Activated CD8-positive, alpha-beta memory T cell treated with anti-CD3 and anti-CD28 coated beads for 48 hours (primary cell): ENCODE results near the gene TMEM175.

ENCODE experiments used
- DNase-seq, 3 experiments: peaks; one replicate each; pipeline ENCODE4 v3.0.0-alpha.2; 2020; ENCODE audit warnings: low read depth in 2 of 3, low spot score in 2 of 3

Gene TMEM175

DNA sequence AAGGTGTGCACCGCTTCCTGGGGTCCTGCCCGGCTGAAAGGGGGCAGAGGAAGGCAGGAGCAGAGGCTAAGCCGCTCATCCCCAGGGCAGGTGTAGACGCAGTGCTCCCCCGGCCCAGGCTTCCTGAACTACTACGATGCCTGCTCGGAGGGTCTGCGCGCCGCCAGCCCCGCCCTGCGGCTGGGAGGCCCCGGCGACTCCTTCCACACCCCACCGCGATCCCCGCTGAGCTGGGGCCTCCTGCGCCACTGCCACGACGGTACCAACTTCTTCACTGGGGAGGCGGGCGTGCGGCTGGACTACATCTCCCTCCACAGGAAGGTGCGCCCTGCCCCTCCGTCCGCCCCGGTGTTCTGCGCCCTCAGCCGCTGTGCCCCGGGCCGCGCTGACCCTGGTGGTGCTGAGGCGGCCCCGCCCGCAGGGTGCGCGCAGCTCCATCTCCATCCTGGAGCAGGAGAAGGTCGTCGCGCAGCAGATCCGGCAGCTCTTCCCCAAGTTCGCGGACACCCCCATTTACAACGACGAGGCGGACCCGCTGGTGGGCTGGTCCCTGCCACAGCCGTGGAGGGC, 69.4 kb downstream of the TMEM175 start:
- no peak for DNase-seq

DNA sequence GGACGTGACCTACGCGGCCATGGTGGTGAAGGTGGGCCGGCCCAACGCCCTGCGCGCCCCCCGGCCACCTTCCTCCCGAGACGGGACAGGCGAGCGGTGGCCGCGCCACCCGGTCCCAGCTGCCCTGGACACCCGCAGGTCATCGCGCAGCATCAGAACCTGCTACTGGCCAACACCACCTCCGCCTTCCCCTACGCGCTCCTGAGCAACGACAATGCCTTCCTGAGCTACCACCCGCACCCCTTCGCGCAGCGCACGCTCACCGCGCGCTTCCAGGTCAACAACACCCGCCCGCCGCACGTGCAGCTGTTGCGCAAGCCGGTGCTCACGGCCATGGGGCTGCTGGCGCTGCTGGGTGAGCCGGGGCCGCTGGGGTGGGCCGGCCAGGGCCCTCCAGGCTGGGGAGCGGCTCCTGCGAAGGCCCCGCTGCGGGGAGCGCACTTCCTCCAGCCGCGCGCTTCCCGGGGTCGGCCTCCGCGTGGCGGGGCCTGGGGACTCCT, 69.9 kb downstream of the TMEM175 start:
- no peak for DNase-seq

DNA sequence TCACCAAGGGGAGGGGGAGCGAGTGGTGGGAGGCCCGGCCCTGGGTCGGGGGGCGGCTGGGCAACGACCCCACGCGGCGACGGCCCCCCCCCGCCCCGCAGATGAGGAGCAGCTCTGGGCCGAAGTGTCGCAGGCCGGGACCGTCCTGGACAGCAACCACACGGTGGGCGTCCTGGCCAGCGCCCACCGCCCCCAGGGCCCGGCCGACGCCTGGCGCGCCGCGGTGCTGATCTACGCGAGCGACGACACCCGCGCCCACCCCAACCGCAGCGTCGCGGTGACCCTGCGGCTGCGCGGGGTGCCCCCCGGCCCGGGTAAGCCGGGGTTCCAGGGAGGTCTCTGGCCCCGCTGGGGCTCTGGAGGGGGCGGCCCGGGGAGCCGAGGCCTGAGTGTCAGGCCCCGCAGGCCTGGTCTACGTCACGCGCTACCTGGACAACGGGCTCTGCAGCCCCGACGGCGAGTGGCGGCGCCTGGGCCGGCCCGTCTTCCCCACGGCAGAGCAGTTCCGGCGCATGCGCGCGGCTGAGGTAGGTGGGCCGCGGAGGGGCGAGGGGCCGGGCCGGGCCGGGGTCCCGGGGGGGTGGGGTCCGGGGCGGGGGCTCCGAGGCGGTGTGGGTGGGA, 70.5 kb downstream of the TMEM175 start:
- no peak for DNase-seq

DNA sequence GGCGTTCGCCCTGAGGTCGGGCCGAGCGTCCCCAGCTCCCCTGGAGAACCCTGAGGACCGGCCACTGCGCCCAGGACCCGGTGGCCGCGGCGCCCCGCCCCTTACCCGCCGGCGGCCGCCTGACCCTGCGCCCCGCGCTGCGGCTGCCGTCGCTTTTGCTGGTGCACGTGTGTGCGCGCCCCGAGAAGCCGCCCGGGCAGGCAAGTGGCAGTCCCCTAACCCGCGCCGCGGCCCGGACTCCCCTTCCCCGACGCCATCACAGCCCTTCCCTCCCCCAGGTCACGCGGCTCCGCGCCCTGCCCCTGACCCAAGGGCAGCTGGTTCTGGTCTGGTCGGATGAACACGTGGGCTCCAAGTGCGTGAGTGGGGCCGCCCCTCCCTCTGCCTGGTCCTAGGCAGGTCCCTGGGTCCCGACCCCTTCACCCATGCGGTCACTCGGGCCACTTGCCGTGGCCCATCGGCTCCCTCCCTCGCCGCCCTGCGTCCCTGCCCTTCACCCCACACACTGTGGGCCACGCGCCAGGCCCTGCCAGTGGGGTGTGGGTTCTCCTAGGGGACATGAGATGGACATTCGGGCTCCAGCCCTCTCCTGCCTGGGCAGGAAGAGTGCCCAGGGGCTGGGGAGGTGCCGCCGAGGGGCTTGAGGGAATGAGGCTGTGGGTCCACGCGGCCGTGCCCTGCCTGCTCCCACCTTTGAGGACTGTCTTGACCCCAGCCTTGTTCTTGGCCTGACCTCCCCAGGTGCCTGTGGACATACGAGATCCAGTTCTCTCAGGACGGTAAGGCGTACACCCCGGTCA, 71.2 kb downstream of the TMEM175 start:
- no peak for DNase-seq

DNA sequence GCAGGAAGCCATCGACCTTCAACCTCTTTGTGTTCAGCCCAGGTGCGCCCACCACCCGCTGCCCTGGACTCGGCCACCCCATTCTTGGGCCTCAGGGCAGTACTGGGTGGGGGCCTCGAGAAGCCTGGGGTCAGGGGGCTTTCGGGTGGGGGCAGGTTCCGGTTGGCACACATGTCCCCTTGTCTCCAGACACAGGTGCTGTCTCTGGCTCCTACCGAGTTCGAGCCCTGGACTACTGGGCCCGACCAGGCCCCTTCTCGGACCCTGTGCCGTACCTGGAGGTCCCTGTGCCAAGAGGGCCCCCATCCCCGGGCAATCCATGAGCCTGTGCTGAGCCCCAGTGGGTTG, 71.8 kb downstream of the TMEM175 start:
- DNase-seq, result no peak

DNA sequence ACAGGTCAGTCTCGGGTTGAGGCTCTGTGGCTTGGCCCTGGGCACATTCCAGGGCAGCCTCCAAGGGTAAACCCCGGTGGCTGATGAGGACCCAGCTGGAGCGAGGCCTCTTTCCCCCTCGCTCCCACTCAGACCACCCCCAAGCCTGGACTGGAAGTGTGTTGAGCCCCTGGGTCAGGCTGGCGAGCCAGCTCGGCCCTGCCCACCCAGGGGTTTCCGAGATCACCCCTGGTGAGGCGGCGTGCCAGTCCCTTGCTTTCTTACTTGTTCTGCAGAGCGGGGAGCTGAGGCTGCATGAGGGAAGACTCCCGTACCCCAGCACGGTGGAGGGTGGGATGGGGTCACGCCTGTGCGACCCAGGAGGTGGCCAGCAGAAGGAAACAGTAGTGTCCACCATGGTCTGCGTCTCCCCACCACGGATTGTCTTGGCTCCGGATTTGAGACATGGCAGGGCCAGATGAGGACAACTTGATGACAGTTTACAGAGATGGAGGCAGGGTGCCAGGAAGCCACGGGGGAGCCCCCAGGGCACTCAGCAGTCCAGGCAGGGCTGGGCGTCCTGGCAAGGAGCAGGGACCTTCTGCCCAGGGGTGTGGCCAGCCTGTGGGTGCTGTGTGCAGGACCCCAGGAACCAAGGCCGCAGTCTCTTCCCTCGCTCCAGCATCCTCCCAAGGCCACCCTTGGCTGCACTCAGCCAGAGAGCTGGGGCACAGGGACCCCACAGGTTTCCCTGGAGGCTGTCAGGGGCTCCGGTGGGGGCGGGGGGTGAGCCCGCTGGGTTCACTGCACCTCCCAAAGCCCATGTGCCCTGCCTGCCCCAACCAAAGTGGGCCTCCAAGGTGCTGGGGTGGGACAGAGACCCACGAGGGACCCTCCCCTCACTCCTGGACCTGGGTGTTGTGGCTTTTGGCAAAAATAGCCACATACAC, 72.6 kb downstream of the TMEM175 start:
- no peak for DNase-seq

DNA sequence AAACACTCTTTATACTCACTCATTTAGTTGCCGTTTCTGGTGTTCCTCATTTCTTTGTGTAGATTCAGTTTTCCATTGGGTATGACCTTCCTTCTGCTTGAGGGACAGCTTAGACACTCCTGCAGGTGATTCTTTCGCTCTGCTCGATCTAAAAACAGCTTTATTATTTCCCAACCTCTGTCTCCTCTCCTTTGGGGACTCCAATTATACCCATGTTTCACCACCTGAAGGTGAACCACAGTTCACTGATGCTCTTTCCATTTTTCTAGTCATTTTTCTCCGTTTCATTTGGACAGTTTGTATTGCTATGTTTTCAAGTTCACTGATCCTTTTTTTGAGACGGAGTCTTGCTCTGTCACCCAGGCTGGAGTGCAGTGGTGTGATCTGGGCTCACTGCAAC, 74.6 kb downstream of the TMEM175 start:
- DNase-seq, result no peak
